ENCODE measurements around the gene RPS21.
A peak's percentile ranks its signal among the peaks of the same experiment; 100 is the strongest.

Gene RPS21

DNA sequence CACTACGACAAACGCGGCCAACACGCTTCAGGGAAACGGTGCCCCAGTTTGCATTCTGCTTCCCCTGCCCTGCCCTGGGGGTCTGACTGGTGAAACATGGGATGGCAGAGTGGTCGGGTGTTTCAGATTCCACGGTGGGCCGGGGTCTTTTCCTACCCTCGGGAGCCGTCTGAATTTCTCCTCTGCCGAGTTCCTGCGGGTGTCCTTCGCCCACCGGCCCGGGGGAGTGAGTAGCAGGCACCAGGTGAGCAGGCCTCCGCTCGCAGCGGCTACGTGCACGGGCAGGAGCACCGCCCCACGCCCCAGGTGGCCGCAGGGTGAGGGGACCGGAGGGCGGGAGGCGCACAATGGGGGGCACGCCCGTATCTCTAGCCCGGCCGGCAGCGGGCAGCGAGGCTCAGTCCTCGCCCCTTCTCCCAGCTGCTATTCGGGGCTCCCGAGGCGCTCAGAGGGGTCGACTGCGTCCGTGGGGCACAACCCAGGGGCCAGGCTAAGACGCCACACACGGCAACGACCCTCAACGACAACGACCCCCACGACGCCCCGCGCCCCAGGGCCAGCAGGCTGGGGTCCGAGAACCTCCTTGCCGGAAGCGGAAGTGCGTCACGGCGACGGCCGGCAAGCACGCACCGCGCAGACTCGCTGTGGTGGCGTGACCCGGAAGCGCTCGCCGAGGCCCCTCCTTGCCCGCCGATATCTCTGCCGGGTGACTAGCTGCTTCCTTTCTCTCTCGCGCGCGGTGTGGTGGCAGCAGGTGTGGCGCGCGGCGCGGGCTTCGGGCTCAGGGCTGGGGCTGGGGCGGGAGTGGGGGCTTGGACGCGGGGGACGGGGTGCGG is at the start of gene RPS21:
RPS21 (plus strand) TSS at position 721 of the 836 bp plus-strand sequence. CDS start 236 bp downstream, outside the sequence.
- DNase-seq (ENCODE audit: low spot score), result peak; percentile 94

GRCh38 chr20:62337558-62338293 is 49.2 kb upstream of the RPS21 start:
- DNase-seq (ENCODE audit: low spot score), result no peak

GRCh38 chr20:62338294-62338620 is 48.6 kb upstream of the RPS21 start:
- no peak for DNase-seq (ENCODE audit: low spot score)

DNA sequence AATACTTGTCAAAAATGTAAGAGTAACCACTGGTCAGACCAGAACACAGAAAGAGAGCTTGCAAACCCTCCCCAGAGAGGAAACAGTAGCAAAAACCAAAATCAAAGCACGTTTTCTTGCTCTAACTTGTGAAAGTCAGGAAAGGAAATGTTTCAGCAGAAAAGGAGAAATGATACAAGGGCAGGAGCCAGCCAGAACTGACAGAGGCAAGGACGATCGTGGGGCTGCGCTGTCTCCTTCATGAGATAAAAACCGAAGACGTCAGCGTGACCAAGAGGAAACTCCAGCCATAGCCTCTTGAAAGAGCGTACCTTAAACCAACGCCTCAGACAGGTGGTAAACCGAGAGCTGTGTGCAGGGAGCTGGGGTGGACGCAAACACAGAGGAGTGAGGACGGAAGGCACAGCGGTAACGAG is 47.2 kb upstream of the RPS21 start:
- DNase-seq (ENCODE audit: low spot score), result no peak

- DNase-seq (ENCODE audit: low spot score), result no peak
Measured at GRCh38 chr20:62342910-62343309, 44.0 kb upstream of the RPS21 start.

- no peak for DNase-seq (ENCODE audit: low spot score)
Measured at GRCh38 chr20:62344092-62344491, 42.8 kb upstream of the RPS21 start.

DNA sequence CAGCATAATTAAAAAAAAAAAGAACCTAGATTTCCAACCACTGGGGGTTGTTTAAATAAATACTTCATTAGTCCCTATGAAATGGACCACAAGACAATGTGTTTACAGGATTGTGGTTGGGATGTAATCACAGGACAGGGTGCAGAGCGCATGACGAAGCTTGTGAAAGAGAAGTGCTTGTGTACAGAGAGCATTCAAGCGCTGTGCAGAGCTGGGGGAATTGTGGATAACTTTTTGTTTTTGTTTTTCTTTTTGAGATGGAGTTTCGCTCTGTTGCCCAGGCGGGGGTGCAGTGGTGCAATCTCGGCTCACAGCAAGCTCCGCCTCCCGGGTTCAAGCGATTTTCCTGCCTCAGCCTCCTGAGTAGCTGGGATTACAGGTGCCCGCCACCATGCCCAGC is 42.1 kb upstream of the RPS21 start:
- no peak for DNase-seq (ENCODE audit: low spot score)

DNA sequence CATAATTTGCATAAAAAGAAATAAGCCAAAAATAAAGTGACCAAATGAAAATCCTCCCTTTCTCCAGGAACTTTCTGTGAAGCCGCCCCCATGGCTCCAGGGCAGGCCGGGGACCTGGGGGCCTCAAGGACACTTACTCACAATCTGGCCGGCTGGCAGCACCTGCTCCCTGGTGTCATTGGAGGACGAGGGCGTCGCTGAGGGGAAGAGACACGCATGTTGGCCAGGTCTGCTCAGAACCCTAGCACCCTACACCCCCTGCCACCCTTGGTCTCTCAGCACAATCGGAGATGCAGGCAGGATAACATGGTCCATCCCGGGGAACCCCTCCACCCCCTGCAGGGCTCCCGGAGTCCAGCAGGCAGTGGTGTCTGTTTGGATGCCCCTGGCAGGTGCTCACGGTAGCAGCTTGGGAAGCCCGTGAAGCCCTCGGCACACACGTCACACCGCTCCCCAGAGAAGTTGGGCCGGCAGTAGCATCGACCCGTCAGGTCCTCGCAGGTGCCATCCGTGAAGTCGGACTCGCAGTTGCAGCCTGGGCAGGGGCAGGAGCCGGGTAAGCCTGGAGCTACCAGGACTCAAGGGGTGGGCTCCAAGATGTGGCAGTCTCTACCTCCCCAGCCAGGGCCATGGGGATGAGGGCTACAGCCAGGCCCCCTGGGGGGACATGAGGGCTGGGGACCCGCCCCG is 41.1 kb upstream of the RPS21 start:
- DNase-seq (ENCODE audit: low spot score), result no peak

GRCh38 chr20:62346398-62347150 is 40.3 kb upstream of the RPS21 start:
- DNase-seq (ENCODE audit: low spot score), result no peak

DNA sequence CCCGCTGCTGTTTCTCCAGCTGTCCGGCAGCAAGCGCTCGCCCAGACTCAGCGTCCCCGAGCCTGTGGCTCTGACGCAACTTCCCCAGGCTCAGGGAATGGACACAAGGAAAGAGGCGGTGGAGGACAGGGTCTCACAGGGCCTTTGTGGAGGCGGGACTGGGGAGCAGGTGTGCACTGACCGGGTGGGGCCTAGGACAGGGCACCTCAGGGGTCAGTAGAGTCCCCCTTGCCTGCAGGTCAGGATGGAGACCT is 39.8 kb upstream of the RPS21 start:
- no peak for DNase-seq (ENCODE audit: low spot score)

GRCh38 chr20:62347445-62347844 is 39.5 kb upstream of the RPS21 start:
- DNase-seq (ENCODE audit: low spot score), result no peak

- no peak for DNase-seq (ENCODE audit: low spot score)
Measured at GRCh38 chr20:62348604-62349003, 38.3 kb upstream of the RPS21 start.

- DNase-seq (ENCODE audit: low spot score), result no peak
Measured at GRCh38 chr20:62349556-62350097, 37.3 kb upstream of the RPS21 start.

GRCh38 chr20:62350098-62350628 is 36.7 kb upstream of the RPS21 start:
- DNase-seq (ENCODE audit: low spot score), result peak; percentile 37

DNA sequence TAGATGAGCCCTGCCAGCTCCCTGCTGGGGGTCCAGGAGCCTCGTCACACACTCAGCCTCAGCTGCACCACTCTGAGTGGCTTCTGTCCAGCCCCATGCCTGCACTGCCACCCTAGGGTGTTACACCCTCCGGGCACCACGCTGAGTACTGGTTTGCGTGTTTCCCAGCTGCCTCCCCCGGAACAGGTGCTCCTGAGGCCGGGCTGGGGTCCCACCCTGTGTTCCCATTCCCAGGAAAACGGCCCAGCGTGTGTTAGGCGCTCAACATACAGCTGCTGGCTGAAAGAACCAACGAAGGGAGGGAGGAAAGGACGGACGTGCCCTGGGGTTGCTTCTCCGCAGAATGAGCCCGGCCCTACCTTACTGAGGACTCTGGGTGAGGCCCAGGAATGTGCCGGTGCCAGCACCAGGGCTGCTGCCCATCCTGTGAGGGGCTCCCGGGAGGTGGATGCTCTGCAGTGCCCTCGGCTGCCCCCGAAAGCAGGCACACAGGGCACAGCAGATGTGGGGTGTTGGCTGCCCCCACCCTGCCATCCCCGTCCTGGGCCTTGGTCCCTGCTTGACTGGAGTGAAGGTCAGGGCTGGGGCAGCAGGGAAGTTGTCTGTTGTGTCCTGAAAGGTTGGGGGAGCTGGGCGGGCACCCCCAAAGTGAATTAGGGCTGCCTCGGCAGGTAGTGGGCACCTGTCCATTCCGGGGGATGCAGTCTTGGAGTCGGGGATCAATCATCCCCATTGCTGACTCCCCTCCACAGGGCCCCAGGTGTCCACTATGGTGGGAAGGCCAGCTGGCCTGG is 36.1 kb upstream of the RPS21 start:
- DNase-seq (ENCODE audit: low spot score), result no peak

GRCh38 chr20:62351469-62352401 is 35.2 kb upstream of the RPS21 start:
- no peak for DNase-seq (ENCODE audit: low spot score)

GRCh38 chr20:62352402-62353288 is 34.3 kb upstream of the RPS21 start:
- DNase-seq (ENCODE audit: low spot score), result peak; percentile 31

GRCh38 chr20:62353289-62354030 is 33.4 kb upstream of the RPS21 start:
- DNase-seq (ENCODE audit: low spot score), result no peak

Measured in iPS-NIHi11 (cell line).